A549 (cell line): ENCODE results near the gene RHEB.

Experiments
- HDAC2 ChIP-seq: fragments of 200-600 bp; sonication (generic); IDR thresholded peaks from 2 replicates; pipeline ENCODE4 v1.6.1; 2016
- HEYL ChIP-seq: fragments of 250-450 bp; sonication (Bioruptor Pico); IDR thresholded peaks from 2 replicates; pipeline ENCODE4 v1.8.0; 2021; ENCODE audit warnings: mild to moderate bottlenecking, moderate library complexity
- JUNB ChIP-seq: fragments of >200 bp; sonication (Bioruptor Twin); formaldehyde crosslinking; IDR thresholded peaks from 2 replicates; pipeline ENCODE4 v1.6.1; 2016
- MYC ChIP-seq: IDR thresholded peaks from 2 replicates; pipeline ENCODE4 v1.6.1; 2012; ENCODE audit warnings: mild to moderate bottlenecking, inconsistent platforms, low read length, improper control_type of control experiment, borderline replicate concordance
- NR3C1 ChIP-seq: fragments of >200 bp; sonication (Bioruptor Twin); formaldehyde crosslinking; IDR thresholded peaks from 3 replicates; pipeline ENCODE4 v1.6.1; 2017
- PBX3 ChIP-seq: IDR thresholded peaks from 2 replicates; pipeline ENCODE4 v1.6.1; 2012
- POLR2A ChIP-seq: IDR thresholded peaks from 2 replicates; pipeline ENCODE4 v1.6.1; 2012; ENCODE audit warnings: mild to moderate bottlenecking, low read length
- POLR2AphosphoS2 ChIP-seq: conservative IDR thresholded peaks from 2 replicates; pipeline ENCODE4 v1.6.1; 2012; ENCODE audit warnings: low read length, improper control_type of control experiment, inconsistent platforms
- RAD21 ChIP-seq, 2 experiments: fragments of >200 bp in 1 of 2; sonication (Bioruptor Twin) in 1 of 2; formaldehyde crosslinking in 1 of 2; IDR thresholded peaks in 1 of 2; conservative IDR thresholded peaks in 1 of 2; 2 replicates in 1 of 2; 3 replicates in 1 of 2; pipeline ENCODE4 v1.6.1; 2012 to 2018; ENCODE audit warnings: inconsistent platforms in 1 of 2
- RNF2 ChIP-seq: fragments of 200-600 bp; sonication (generic); IDR thresholded peaks from 2 replicates; pipeline ENCODE4 v1.6.1; 2016; ENCODE audit warnings: low read depth, mild to moderate bottlenecking, antibody characterized with exemption, moderate library complexity, borderline replicate concordance
- TF ChIP-seq, protein P1 (sequence below): fragments of >200 bp; sonication (Bioruptor Twin); formaldehyde crosslinking; IDR thresholded peaks from 3 replicates; pipeline ENCODE4 v1.5.1; 2016
- TF ChIP-seq, protein P2 (sequence below): IDR thresholded peaks from 2 replicates; pipeline ENCODE4 v1.6.1; 2012
- TF ChIP-seq, protein P3 (sequence below): fragments of 450-650 bp; IDR thresholded peaks from 2 replicates; pipeline ENCODE4 v1.6.1; 2014; ENCODE audit warnings: antibody characterized with exemption

- TF ChIP-seq, protein P1, sequence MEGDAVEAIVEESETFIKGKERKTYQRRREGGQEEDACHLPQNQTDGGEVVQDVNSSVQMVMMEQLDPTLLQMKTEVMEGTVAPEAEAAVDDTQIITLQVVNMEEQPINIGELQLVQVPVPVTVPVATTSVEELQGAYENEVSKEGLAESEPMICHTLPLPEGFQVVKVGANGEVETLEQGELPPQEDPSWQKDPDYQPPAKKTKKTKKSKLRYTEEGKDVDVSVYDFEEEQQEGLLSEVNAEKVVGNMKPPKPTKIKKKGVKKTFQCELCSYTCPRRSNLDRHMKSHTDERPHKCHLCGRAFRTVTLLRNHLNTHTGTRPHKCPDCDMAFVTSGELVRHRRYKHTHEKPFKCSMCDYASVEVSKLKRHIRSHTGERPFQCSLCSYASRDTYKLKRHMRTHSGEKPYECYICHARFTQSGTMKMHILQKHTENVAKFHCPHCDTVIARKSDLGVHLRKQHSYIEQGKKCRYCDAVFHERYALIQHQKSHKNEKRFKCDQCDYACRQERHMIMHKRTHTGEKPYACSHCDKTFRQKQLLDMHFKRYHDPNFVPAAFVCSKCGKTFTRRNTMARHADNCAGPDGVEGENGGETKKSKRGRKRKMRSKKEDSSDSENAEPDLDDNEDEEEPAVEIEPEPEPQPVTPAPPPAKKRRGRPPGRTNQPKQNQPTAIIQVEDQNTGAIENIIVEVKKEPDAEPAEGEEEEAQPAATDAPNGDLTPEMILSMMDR, result no peak
- TF ChIP-seq RAD21 (conservative IDR thresholded peaks at IDR 0.05 in 1 of 2, IDR thresholded peaks at IDR 0.05 in 1 of 2) (no peak), POLR2A (no peak), MYC (no peak), RNF2 (no peak), PBX3 (no peak), JUNB (no peak), HDAC2 (no peak), NR3C1 (no peak), HEYL (CRISPR knock-in tag) (no peak), POLR2AphosphoS2 (no peak)
- TF ChIP-seq, protein P2, sequence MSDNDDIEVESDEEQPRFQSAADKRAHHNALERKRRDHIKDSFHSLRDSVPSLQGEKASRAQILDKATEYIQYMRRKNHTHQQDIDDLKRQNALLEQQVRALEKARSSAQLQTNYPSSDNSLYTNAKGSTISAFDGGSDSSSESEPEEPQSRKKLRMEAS, result no peak
- TF ChIP-seq, protein P3, sequence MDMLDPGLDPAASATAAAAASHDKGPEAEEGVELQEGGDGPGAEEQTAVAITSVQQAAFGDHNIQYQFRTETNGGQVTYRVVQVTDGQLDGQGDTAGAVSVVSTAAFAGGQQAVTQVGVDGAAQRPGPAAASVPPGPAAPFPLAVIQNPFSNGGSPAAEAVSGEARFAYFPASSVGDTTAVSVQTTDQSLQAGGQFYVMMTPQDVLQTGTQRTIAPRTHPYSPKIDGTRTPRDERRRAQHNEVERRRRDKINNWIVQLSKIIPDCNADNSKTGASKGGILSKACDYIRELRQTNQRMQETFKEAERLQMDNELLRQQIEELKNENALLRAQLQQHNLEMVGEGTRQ, result no peak
These were observed 64.0 kb downstream of the RHEB start for GRCh38 chr7:151455690-151456089.
